ENCODE measurements around the gene ANKRD24. TPM values are rescaled to one million over a fixed set of nuclear protein-coding genes. Genes with fewer than 3 reads are reported as not detected.

ANKRD24 gene
- total and polyA plus RNA-seq, 4 donors: 0.68 to 2.4 (median 1.3) TPM

DNA sequence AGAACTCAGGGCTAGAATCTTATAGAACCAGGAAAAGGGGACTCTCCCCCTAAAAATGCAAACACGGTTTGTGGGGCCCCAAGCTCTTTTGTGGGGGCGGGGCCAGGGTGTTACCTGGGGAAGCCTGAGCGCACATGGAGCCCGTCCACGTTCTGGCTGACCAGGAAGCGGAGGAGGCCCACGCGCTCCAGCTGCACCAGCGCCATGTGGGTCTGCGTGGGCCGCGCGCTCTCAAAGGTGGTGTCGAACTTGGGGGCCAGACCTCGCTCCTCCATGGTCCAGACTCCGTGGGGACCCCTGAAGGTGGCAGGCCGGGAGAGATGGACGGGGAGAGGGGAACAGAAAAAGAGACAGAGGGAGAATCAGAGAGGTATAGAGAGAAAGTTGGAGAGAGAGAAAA lies 3.5 kb upstream of the ANKRD24 start:
- H3K9ac ChIP-seq (ENCODE audit: insufficient read depth in 1 of 2, low read length in 2 of 2): no peak overlapping the region
- WGBS, 2 donors: 92 to 94% methylated on average over 18 of the region's 18 CpGs
- ATAC-seq (ENCODE audit: insufficient read depth, low FRiP score) (no peak), DNase-seq (no peak)
- no peak overlapping the region for H3K27ac ChIP-seq (ENCODE audit: low read depth in 1 of 2, low read length in 1 of 2)
- no peak overlapping the region for H3K4me3 ChIP-seq
- no peaks in the 10 kb centered on the region for H3K9me3 ChIP-seq (ENCODE audit: control insufficient read depth in 4 of 4, insufficient read depth in 3 of 4, low read length in 3 of 4)
- TF ChIP-seq, protein P1, sequence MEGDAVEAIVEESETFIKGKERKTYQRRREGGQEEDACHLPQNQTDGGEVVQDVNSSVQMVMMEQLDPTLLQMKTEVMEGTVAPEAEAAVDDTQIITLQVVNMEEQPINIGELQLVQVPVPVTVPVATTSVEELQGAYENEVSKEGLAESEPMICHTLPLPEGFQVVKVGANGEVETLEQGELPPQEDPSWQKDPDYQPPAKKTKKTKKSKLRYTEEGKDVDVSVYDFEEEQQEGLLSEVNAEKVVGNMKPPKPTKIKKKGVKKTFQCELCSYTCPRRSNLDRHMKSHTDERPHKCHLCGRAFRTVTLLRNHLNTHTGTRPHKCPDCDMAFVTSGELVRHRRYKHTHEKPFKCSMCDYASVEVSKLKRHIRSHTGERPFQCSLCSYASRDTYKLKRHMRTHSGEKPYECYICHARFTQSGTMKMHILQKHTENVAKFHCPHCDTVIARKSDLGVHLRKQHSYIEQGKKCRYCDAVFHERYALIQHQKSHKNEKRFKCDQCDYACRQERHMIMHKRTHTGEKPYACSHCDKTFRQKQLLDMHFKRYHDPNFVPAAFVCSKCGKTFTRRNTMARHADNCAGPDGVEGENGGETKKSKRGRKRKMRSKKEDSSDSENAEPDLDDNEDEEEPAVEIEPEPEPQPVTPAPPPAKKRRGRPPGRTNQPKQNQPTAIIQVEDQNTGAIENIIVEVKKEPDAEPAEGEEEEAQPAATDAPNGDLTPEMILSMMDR (IDR thresholded peaks at IDR 0.05; ENCODE audit: control extremely low read depth, extremely low read depth): no peak
- peaks cover 0 to 10% (median 3%) of the 10 kb centered on the region in 5 donors for H3K4me1 ChIP-seq (ENCODE audit: control insufficient read depth in 5 of 5, insufficient read depth in 5 of 5, low read length in 5 of 5)
- peaks cover 3 to 36% (median 5%) of the 10 kb centered on the region in 4 donors for H3K36me3 ChIP-seq (ENCODE audit: control insufficient read depth in 4 of 4, insufficient read depth in 4 of 4, low read length in 4 of 4)
- H3K27me3 ChIP-seq (ENCODE audit: control insufficient read depth in 3 of 3, insufficient read depth in 3 of 3, low read length in 2 of 3): no peaks in the 10 kb centered on the region

- TF ChIP-seq, protein P1 (IDR thresholded peaks at IDR 0.05; ENCODE audit: control extremely low read depth, extremely low read depth): no peak
Observed at GRCh38 chr19:4181053-4181508, 1.4 kb upstream of the ANKRD24 start.

GRCh38 chr19:4183967-4184717 lies 1.7 kb downstream of the ANKRD24 start:
- peaks cover 0 to 8% (median 0%) of the 10 kb centered on the region in 3 donors for H3K27me3 ChIP-seq (ENCODE audit: control insufficient read depth in 3 of 3, insufficient read depth in 3 of 3, low read length in 2 of 3)
- DNase-seq (no peak), ATAC-seq (ENCODE audit: insufficient read depth, low FRiP score) (no peak)
- no peak overlapping the region for H3K4me3 ChIP-seq
- WGBS, 2 donors: 41 to 42% methylated on average over 22 to 23 of the region's 23 CpGs
- no peak overlapping the region for H3K27ac ChIP-seq (ENCODE audit: low read depth in 1 of 2, low read length in 1 of 2)
- no peak overlapping the region for H3K9ac ChIP-seq (ENCODE audit: insufficient read depth in 1 of 2, low read length in 2 of 2)
- no peaks in the 10 kb centered on the region for H3K9me3 ChIP-seq (ENCODE audit: control insufficient read depth in 4 of 4, insufficient read depth in 3 of 4, low read length in 3 of 4)
- TF ChIP-seq, protein P1 (IDR thresholded peaks at IDR 0.05; ENCODE audit: control extremely low read depth, extremely low read depth): no peak
- peaks cover 0 to 13% (median 3%) of the 10 kb centered on the region in 5 donors for H3K4me1 ChIP-seq (ENCODE audit: control insufficient read depth in 5 of 5, insufficient read depth in 5 of 5, low read length in 5 of 5)
- H3K36me3 ChIP-seq (ENCODE audit: control insufficient read depth in 4 of 4, insufficient read depth in 4 of 4, low read length in 4 of 4): peaks cover 0 to 6% (median 3%) of the 10 kb centered on the region in 4 donors

More at GRCh38 chr19:4181053-4181508, 1.4 kb upstream of the ANKRD24 start:
- DNase-seq (no peak), ATAC-seq (ENCODE audit: insufficient read depth, low FRiP score) (no peak)
- 55 to 71% methylated on average over 2 of the region's 2 CpGs for WGBS, 2 donors
- no peaks in the 10 kb centered on the region for H3K9me3 ChIP-seq (ENCODE audit: control insufficient read depth in 4 of 4, insufficient read depth in 3 of 4, low read length in 3 of 4)
- peaks cover 0 to 13% (median 3%) of the 10 kb centered on the region in 5 donors for H3K4me1 ChIP-seq (ENCODE audit: control insufficient read depth in 5 of 5, insufficient read depth in 5 of 5, low read length in 5 of 5)
- no peak overlapping the region for H3K4me3 ChIP-seq
- H3K36me3 ChIP-seq (ENCODE audit: control insufficient read depth in 4 of 4, insufficient read depth in 4 of 4, low read length in 4 of 4): peaks cover 3 to 21% (median 5%) of the 10 kb centered on the region in 4 donors
- H3K27ac ChIP-seq (ENCODE audit: low read depth in 1 of 2, low read length in 1 of 2): no peak overlapping the region
- peaks cover 0 to 8% (median 0%) of the 10 kb centered on the region in 3 donors for H3K27me3 ChIP-seq (ENCODE audit: control insufficient read depth in 3 of 3, insufficient read depth in 3 of 3, low read length in 2 of 3)
- no peak overlapping the region for H3K9ac ChIP-seq (ENCODE audit: insufficient read depth in 1 of 2, low read length in 2 of 2)
